Activated CD8-positive, alpha-beta memory T cell treated with anti-CD3 and anti-CD28 coated beads, Interleukin-2, amount 50 U/mL, for 1 hour (primary cell): ENCODE results near the gene ZSCAN26.

Experiments
- DNase-seq: peaks from one replicate; pipeline ENCODE4 v3.0.0-alpha.2; 2020; ENCODE audit errors: extremely low read depth

The ZSCAN26 gene

GRCh38 chr6:28266962-28267694, at the start of gene ZSCAN26:
Gene ZSCAN26, plus strand, starts transcription at chr6:28267143. Its CDS starts 4,777 bp downstream, at chr6:28271920.
- DNase-seq, result peak; percentile 61

GRCh38 chr6:28217890-28218289, 49.1 kb upstream of the ZSCAN26 start:
- no peak for DNase-seq

- no peak for DNase-seq
These were observed 48.4 kb upstream of the ZSCAN26 start for GRCh38 chr6:28218312-28219248.

GRCh38 chr6:28220257-28221133, 46.4 kb upstream of the ZSCAN26 start:
- DNase-seq, result no peak

- DNase-seq, result no peak
These were observed 42.5 kb upstream of the ZSCAN26 start for GRCh38 chr6:28224131-28225055.

GRCh38 chr6:28225056-28225834, 41.7 kb upstream of the ZSCAN26 start, which contains the start of gene ZSCAN9:
Gene ZSCAN9, plus strand, starts transcription at chr6:28225275. Its CDS starts 1,810 bp downstream, at chr6:28227085.
- no peak for DNase-seq

- no peak for DNase-seq
These were observed 40.5 kb upstream of the ZSCAN26 start for GRCh38 chr6:28226460-28226859.

- no peak for DNase-seq
These were observed 34.2 kb upstream of the ZSCAN26 start for GRCh38 chr6:28232785-28233184.

- no peak for DNase-seq
These were observed 31.0 kb upstream of the ZSCAN26 start for GRCh38 chr6:28235912-28236452.

GRCh38 chr6:28239636-28240035, 27.3 kb upstream of the ZSCAN26 start:
- no peak for DNase-seq

GRCh38 chr6:28240471-28240870, 26.5 kb upstream of the ZSCAN26 start:
- no peak for DNase-seq

- DNase-seq, result no peak
These were observed 23.0 kb upstream of the ZSCAN26 start for GRCh38 chr6:28243946-28244345.

GRCh38 chr6:28245206-28245941, 21.6 kb upstream of the ZSCAN26 start:
- DNase-seq, result no peak

GRCh38 chr6:28248916-28249315, 18.0 kb upstream of the ZSCAN26 start:
- no peak for DNase-seq

- no peak for DNase-seq
These were observed 16.2 kb upstream of the ZSCAN26 start for GRCh38 chr6:28250747-28251146.

- no peak for DNase-seq
These were observed 15.3 kb upstream of the ZSCAN26 start for GRCh38 chr6:28251661-28252008.

- peak; percentile 26 for DNase-seq
These were observed 14.7 kb upstream of the ZSCAN26 start, which contains the start of gene ZKSCAN4 for GRCh38 chr6:28252009-28252975. Gene ZKSCAN4, minus strand, starts transcription at chr6:28252269. Its CDS starts 289 bp downstream, at chr6:28251980.

GRCh38 chr6:28254121-28254519, 12.8 kb upstream of the ZSCAN26 start:
- no peak for DNase-seq
